Right lobe of liver (tissue), 6 donors: ENCODE measurements around the gene C19orf81. TPM values are rescaled to one million over a fixed set of nuclear protein-coding genes. Genes with fewer than 3 reads are reported as not detected.
A peak's percentile ranks its signal among the peaks of the same experiment; 100 is the strongest.

Experiments used
- ATAC-seq, 4 donors: fragments of 200-7000 bp; cut with Tn5 transposase; one replicate each; pipeline ENCODE4 v1.9.1; 2020; ENCODE audit warnings: mild to moderate bottlenecking in 4 of 4, moderate library complexity in 4 of 4
- DNase-seq, 3 donors: peaks; one replicate each; pipeline ENCODE4 v3.0.0-alpha.2; 2020
- H3K27ac ChIP-seq, 3 donors: fragments of 200-600 bp; one replicate each; pipeline ENCODE4 v1.8.0; 2022
- H3K27me3 ChIP-seq, 2 donors: fragments of 200-600 bp; one replicate each; pipeline ENCODE4 v1.8.0; 2022
- H3K36me3 ChIP-seq, 4 donors: fragments of 200-600 bp; sonication (generic) in 1 of 4; one replicate each; pipeline versions ENCODE4 v1.5.1 to v1.8.0; 2017 to 2022; ENCODE audit warnings: control low read depth in 1 of 4
- H3K4me1 ChIP-seq, 4 donors: fragments of 200-600 bp; sonication (generic) in 1 of 4; one replicate each; pipeline versions ENCODE4 v1.5.1 to v1.8.0; 2017 to 2022; ENCODE audit warnings: control low read depth in 1 of 4
- H3K4me3 ChIP-seq, 3 donors: fragments of 200-600 bp; one replicate each; pipeline ENCODE4 v1.8.0; 2022
- H3K9me3 ChIP-seq, 4 donors: fragments of 200-600 bp; sonication (generic) in 1 of 4; one replicate each; pipeline versions ENCODE4 v1.5.1 to v1.8.0; 2017 to 2022; ENCODE audit warnings: control low read depth in 1 of 4
- CTCF ChIP-seq, 4 donors: fragments of 200-600 bp in 3 of 4; fragments of 450-650 bp in 1 of 4; IDR thresholded peaks; one replicate each; pipeline versions ENCODE4 v1.5.1 to v1.8.0; 2016 to 2022; ENCODE audit warnings: antibody characterized with exemption in 4 of 4, mild to moderate bottlenecking in 2 of 4
- POLR2A ChIP-seq: fragments of 450-650 bp; IDR thresholded peaks from one replicate; pipeline ENCODE4 v1.6.1; 2017; ENCODE audit warnings: antibody characterized with exemption, mild to moderate bottlenecking
- WGBS: methylation state at CpG from one replicate; pipeline ENCODE4 v1.1.6; 2018; ENCODE audit warnings: low coverage, low lambda C conversion rate; ENCODE audit not compliant: insufficient coverage; ENCODE audit errors: missing lambda C conversion rate; 5-methylcytosine and 5-hydroxymethylcytosine counted together
- intact Hi-C, 2 donors: fragments of 100-400 bp; cut with DNase I; formaldehyde crosslinking; loops; one replicate each; pipeline versions ENCODE4 v1.11.2 to v1.14.1; 2022
- total RNA-seq, 6 experiments: library from RNA; depleted of rRNA in 2 of 6; stranded (reverse); fragments of >200 nt in 2 of 6; fragmentation: NEBNext Ultra II Directional in 3 of 6; extraction: Animal tissue kit (Norgen Biotek cat#: 25700) in 3 of 6; gene quantifications; one replicate each; pipeline versions ENCODE4 v1.1.0 to v1.2.4, GENCODE V29; 2016 to 2023
- donor health status: DM: no; HTN: yes; CAD: no.
- donor health status: DM: no; HTN: no; CAD: no.
- donor health status: DM: no; HTN: no; CAD: no.
- donor health status: DM: no; HTN: yes; CAD: no.
- donor health status: DM: no; HTN: yes; CAD: no.

C19orf81 gene
- total RNA-seq, 6 experiments from 2014 or later: not detected

- WGBS: 78% methylated on average over 9 of the region's 10 CpGs
- DNase-seq (no peak), ATAC-seq (no peak)
- TF ChIP-seq CTCF (IDR thresholded peaks at IDR 0.05) (no peak), POLR2A (no peak)
- Histone ChIP-seq H3K4me3 (no peak overlapping the region), H3K27ac (no peak overlapping the region), H3K9me3 (no peaks in the 10 kb centered on the region), H3K36me3 (no peaks in the 10 kb centered on the region), H3K27me3 (peaks cover under 1 to 11% of the 10 kb centered on the region in 2 donors), H3K4me1 (peaks cover 0 to 8% (median 0%) of the 10 kb centered on the region in 4 donors)
- intact Hi-C loops: no loop called here
Observed at GRCh38 chr19:50661023-50661422, 11.8 kb downstream of the C19orf81 start.

- Histone ChIP-seq H3K9me3 (no peaks in the 10 kb centered on the region), H3K4me1 (peaks cover 0 to 8% (median 0%) of the 10 kb centered on the region in 4 donors), H3K4me3 (no peak overlapping the region), H3K36me3 (no peaks in the 10 kb centered on the region), H3K27me3 (peaks cover 7 to 16% of the 10 kb centered on the region in 2 donors), H3K27ac (no peak overlapping the region)
- 43% methylated on average over 14 of the region's 49 CpGs for WGBS
- intact Hi-C loops: no loop called here
- ATAC-seq (no peak), DNase-seq (no peak)
- no peak for TF ChIP-seq CTCF (IDR thresholded peaks at IDR 0.05)
- no peak for TF ChIP-seq POLR2A
Observed at GRCh38 chr19:50661766-50662650, 12.8 kb downstream of the C19orf81 start.

- TF ChIP-seq CTCF (IDR thresholded peaks at IDR 0.05) (no peak), POLR2A (no peak)
- Histone ChIP-seq H3K9me3 (no peaks in the 10 kb centered on the region), H3K27me3 (peaks cover 7 to 16% of the 10 kb centered on the region in 2 donors), H3K4me3 (no peak overlapping the region), H3K4me1 (peaks cover 0 to 8% (median 0%) of the 10 kb centered on the region in 4 donors), H3K27ac (no peak overlapping the region), H3K36me3 (no peaks in the 10 kb centered on the region)
- DNase-seq (no peak), ATAC-seq (no peak)
- intact Hi-C loops: no loop called here
- WGBS: 42% methylated on average over 16 of the region's 16 CpGs
Observed at GRCh38 chr19:50662651-50663481, 13.6 kb downstream of the C19orf81 start.

- Histone ChIP-seq H3K9me3 (no peaks in the 10 kb centered on the region), H3K4me3 (no peak overlapping the region), H3K36me3 (no peaks in the 10 kb centered on the region), H3K27ac (no peak overlapping the region), H3K4me1 (peaks cover 0 to 8% (median 0%) of the 10 kb centered on the region in 4 donors), H3K27me3 (peaks cover 7 to 20% of the 10 kb centered on the region in 2 donors)
- intact Hi-C loops: no loop called here
- ATAC-seq (peak in 1 of 4 donors; percentile 62), DNase-seq (no peak)
- TF ChIP-seq CTCF (IDR thresholded peaks at IDR 0.05): no peak
- no peak for TF ChIP-seq POLR2A
- WGBS: 67% methylated on average over 1 of the region's 1 CpG
Observed at GRCh38 chr19:50663482-50663790, 14.2 kb downstream of the C19orf81 start.
